WTC11 (cell line): ENCODE measurements around the gene ABRAXAS1. TPM values are rescaled to one million over a fixed set of nuclear protein-coding genes. Genes with fewer than 3 reads are reported as not detected.

ENCODE experiments used
- ATAC-seq: fragments of 200-7000 bp; cut with Tn5 transposase; 2 replicates; pipeline ENCODE4 v1.10.0; 2021; ENCODE audit warnings: mild to moderate bottlenecking, moderate library complexity
- Bru-seq: library from RNA; stranded (reverse); fragments of 400-500 nt; gene quantifications from one replicate; lab custom pipeline; 2021; lab: Mats Ljungman, UMichigan
- CTCF ChIA-PET: fragments of 300-600 bp; sonication (Branson Sonifier 250); formaldehyde crosslinking; loops from one replicate; lab custom pipeline; 2021; ENCODE audit warnings: antibody characterized with exemption; lab: Charles Lee
- POLR2A ChIA-PET: fragments of 350-600 bp; sonication (Branson Sonifier 250); formaldehyde crosslinking; loops from one replicate; lab custom pipeline; 2021; ENCODE audit warnings: antibody characterized with exemption; lab: Charles Lee
- DNase-seq: peaks from one replicate; pipeline ENCODE4 v3.0.0; 2021; ENCODE audit warnings: low spot score
- H3K27ac Mint-ChIP-seq: 2 replicates; pipeline ENCODE4 v1.8.0; 2021; ENCODE audit warnings: mixed read lengths
- H3K27me3 Mint-ChIP-seq: 2 replicates; pipeline ENCODE4 v1.8.0; 2021; ENCODE audit warnings: low read depth, mild to moderate bottlenecking, moderate library complexity, mixed read lengths
- H3K36me3 Mint-ChIP-seq: 2 replicates; pipeline ENCODE4 v1.8.0; 2021; ENCODE audit warnings: mixed read lengths
- H3K4me1 Mint-ChIP-seq: 2 replicates; pipeline ENCODE4 v1.8.0; 2022; ENCODE audit warnings: mixed read lengths
- H3K4me3 Mint-ChIP-seq: 2 replicates; pipeline ENCODE4 v1.8.0; 2021; ENCODE audit warnings: mild to moderate bottlenecking, moderate library complexity, mixed read lengths
- H3K9me3 Mint-ChIP-seq: 2 replicates; pipeline ENCODE4 v1.8.0; 2021; ENCODE audit warnings: mixed read lengths
- AFF4 ChIP-seq: sonication (generic); formaldehyde crosslinking; IDR thresholded peaks from 2 replicates; pipeline ENCODE4 v1.8.1; 2023; ENCODE audit warnings: mild to moderate bottlenecking, missing genetic modification reagents, borderline replicate concordance
- ATF1 ChIP-seq: sonication (generic); formaldehyde crosslinking; IDR thresholded peaks from 2 replicates; pipeline ENCODE4 v1.8.1; 2023; ENCODE audit warnings: mild to moderate bottlenecking, moderate library complexity, missing genetic modification reagents
- ATF6 ChIP-seq: sonication (generic); formaldehyde crosslinking; IDR thresholded peaks from 2 replicates; pipeline ENCODE4 v1.8.1; 2023; ENCODE audit warnings: mild to moderate bottlenecking, missing genetic modification reagents
- CREB1 ChIP-seq: sonication (generic); formaldehyde crosslinking; IDR thresholded peaks from 2 replicates; pipeline ENCODE4 v1.8.0; 2023; ENCODE audit warnings: mild to moderate bottlenecking, missing genetic modification reagents
- CREM ChIP-seq: sonication (generic); formaldehyde crosslinking; IDR thresholded peaks from 2 replicates; pipeline ENCODE4 v1.8.1; 2022; ENCODE audit warnings: mild to moderate bottlenecking, missing genetic modification reagents, moderate library complexity
- FOXP1 ChIP-seq: sonication (generic); formaldehyde crosslinking; IDR thresholded peaks from 2 replicates; pipeline ENCODE4 v1.8.0; 2022; ENCODE audit warnings: missing genetic modification reagents, mild to moderate bottlenecking, moderate library complexity, borderline replicate concordance
- FOXP4 ChIP-seq: sonication (generic); formaldehyde crosslinking; IDR thresholded peaks from 2 replicates; pipeline ENCODE4 v1.8.0; 2022; ENCODE audit warnings: mild to moderate bottlenecking, missing genetic modification reagents
- GRHL2 ChIP-seq: fragments of 250-450 bp; sonication (Bioruptor Pico); IDR thresholded peaks from 2 replicates; pipeline ENCODE4 v1.8.0; 2022; ENCODE audit warnings: mild to moderate bottlenecking, moderate library complexity; ENCODE audit not compliant: insufficient replicate concordance, severe bottlenecking
- HMGXB4 ChIP-seq: sonication (generic); formaldehyde crosslinking; IDR thresholded peaks from 2 replicates; pipeline ENCODE4 v1.8.1; 2023; ENCODE audit warnings: mild to moderate bottlenecking, moderate library complexity, missing genetic modification reagents
- IRF1 ChIP-seq: sonication (generic); formaldehyde crosslinking; IDR thresholded peaks from 2 replicates; pipeline ENCODE4 v1.8.0; 2023; ENCODE audit warnings: missing genetic modification reagents
- PRDM15 ChIP-seq: sonication (generic); formaldehyde crosslinking; IDR thresholded peaks from 2 replicates; pipeline ENCODE4 v1.8.0; 2022; ENCODE audit warnings: missing genetic modification reagents
- TCF7 ChIP-seq: sonication (generic); formaldehyde crosslinking; IDR thresholded peaks from 2 replicates; pipeline ENCODE4 v1.8.0; 2022; ENCODE audit warnings: mild to moderate bottlenecking, low read depth, missing genetic modification reagents, moderate library complexity
- TEAD1 ChIP-seq: sonication (generic); formaldehyde crosslinking; IDR thresholded peaks from 2 replicates; pipeline ENCODE4 v1.8.0; 2022; ENCODE audit warnings: mild to moderate bottlenecking, missing genetic modification reagents
- USF2 ChIP-seq: sonication (generic); formaldehyde crosslinking; IDR thresholded peaks from 2 replicates; pipeline ENCODE4 v1.8.1; 2023; ENCODE audit warnings: mild to moderate bottlenecking, missing genetic modification reagents, moderate library complexity
- ZBTB21 ChIP-seq: sonication (generic); formaldehyde crosslinking; IDR thresholded peaks from 2 replicates; pipeline ENCODE4 v1.8.1; 2023; ENCODE audit warnings: mild to moderate bottlenecking, missing genetic modification reagents, borderline replicate concordance
- ZNF138 ChIP-seq: sonication (generic); formaldehyde crosslinking; conservative IDR thresholded peaks from 2 replicates; pipeline ENCODE4 v1.8.1; 2022; ENCODE audit warnings: mild to moderate bottlenecking, moderate library complexity, missing genetic modification reagents
- ZNF416 ChIP-seq: fragments of 250-450 bp; sonication (Bioruptor Pico); IDR thresholded peaks from 2 replicates; pipeline ENCODE4 v1.9.0; 2021; ENCODE audit warnings: mild to moderate bottlenecking, inconsistent platforms
- long read RNA-seq, 3 experiments: library from RNA in 1 of 3; library from capped mRNA in 1 of 3; library from polyadenylated mRNA in 1 of 3; unstranded in 2 of 3; stranded (forward) in 1 of 3; transcript quantifications; one replicate each; pipeline ENCODE4 v2.0.0, GENCODE V29; 2021
- total RNA-seq: library from RNA; stranded (reverse); gene quantifications from 3 replicates; pipeline ENCODE4 v1.2.3, GENCODE V29; 2021

ABRAXAS1 gene
- total RNA-seq: 26.3 to 36.6 TPM (median 35.5 TPM) in 3 replicates
- Bru-seq, nascent RNA: percentile 85 among the genes with signal in this experiment
- long read RNA-seq, experiment 1, full-length matches to known transcripts: 61 of 95 reads
- long read RNA-seq, experiment 1, partial matches to known transcripts: 5 of 95 reads
- long read RNA-seq, experiment 1, other reads (novel, unspliced or antisense): 29 of 95 reads
- long read RNA-seq, experiment 2, full-length matches to known transcripts: 21 of 52 reads
- long read RNA-seq, experiment 2, partial matches to known transcripts: 16 of 52 reads
- long read RNA-seq, experiment 2, other reads (novel, unspliced or antisense): 15 of 52 reads
- long read RNA-seq, experiment 3, full-length matches to known transcripts: 33 of 51 reads
- long read RNA-seq, experiment 3, partial matches to known transcripts: 0 of 51 reads
- long read RNA-seq, experiment 3, other reads (novel, unspliced or antisense): 18 of 51 reads

GRCh38 chr4:83484500-83485461, at the start of gene ABRAXAS1:
ABRAXAS1 (minus strand) TSS chr4:83485100; CDS start chr4:83485072, 28 bp downstream.
- no peaks in the 10 kb centered on the region for H3K9me3 Mint-ChIP-seq
- H3K4me1 Mint-ChIP-seq: peaks cover 11% of the 10 kb centered on the region
- ChIA-PET CTCF (no interaction called here), POLR2A (no interaction called here)
- H3K27me3 Mint-ChIP-seq: peaks cover 9% of the 10 kb centered on the region
- peak within 1 kb of the TSS; percentile 95 for H3K4me3 Mint-ChIP-seq
- ATAC-seq (peak; percentile 96), DNase-seq (peak; percentile 94)
- H3K36me3 Mint-ChIP-seq: peaks cover 12% of the 10 kb centered on the region
- H3K27ac Mint-ChIP-seq: peak within 1 kb of the TSS; percentile 91
- TF ChIP-seq IRF1: 0 out of 2 replicates have a peak, but pooled peaks have one; percentile 17
- peak; percentile 78; the same call in 1 of the 2 replicates for TF ChIP-seq TEAD1 (CRISPR knock-in tag)
- peak; percentile 82; the same call in 1 of the 2 replicates for TF ChIP-seq CREB1 (CRISPR knock-in tag)
- TF ChIP-seq ATF6: no peak
- TF ChIP-seq FOXP1 (CRISPR knock-in tag): peak; percentile 96
- peak; percentile 23; the same call in 1 of the 2 replicates for TF ChIP-seq FOXP4 (CRISPR knock-in tag)
- peak; percentile 34 for TF ChIP-seq USF2
- no peak for TF ChIP-seq ZNF416
- TF ChIP-seq HMGXB4 (CRISPR knock-in tag): peak; percentile 84; the same call in 1 of the 2 replicates
- TF ChIP-seq CREM: peak; percentile 39; the same call in 1 of the 2 replicates
- TF ChIP-seq ZNF138 (CRISPR knock-in tag): peak; percentile 81; the same call in 1 of the 2 replicates
- no peak for TF ChIP-seq PRDM15
- TF ChIP-seq AFF4 (CRISPR knock-in tag): no peak
- TF ChIP-seq ZBTB21 (CRISPR knock-in tag): 0 out of 2 replicates have a peak, but pooled peaks have one; percentile 83
- TF ChIP-seq TCF7 (CRISPR knock-in tag): 0 out of 2 replicates have a peak, but pooled peaks have one; percentile 79
- TF ChIP-seq GRHL2 (CRISPR knock-in tag): no peak
- 0 out of 2 replicates have a peak, but pooled peaks have one; percentile 50 for TF ChIP-seq ATF1 (CRISPR knock-in tag)
